Measurements from ENCODE around the gene SPPL2B. TPM values are rescaled to one million over a fixed set of nuclear protein-coding genes. Genes with fewer than 3 reads are reported as not detected.

The SPPL2B gene
- total RNA-seq, 1 experiment from 2014 or later: 12.1 TPM

- peak; percentile 48 for DNase-seq (ENCODE audit: low read depth)
Measured at GRCh38 chr19:2302319-2303210, 25.9 kb upstream of the SPPL2B start.

GRCh38 chr19:2303211-2303798 is 25.2 kb upstream of the SPPL2B start:
- no peak for DNase-seq (ENCODE audit: low read depth)

DNA sequence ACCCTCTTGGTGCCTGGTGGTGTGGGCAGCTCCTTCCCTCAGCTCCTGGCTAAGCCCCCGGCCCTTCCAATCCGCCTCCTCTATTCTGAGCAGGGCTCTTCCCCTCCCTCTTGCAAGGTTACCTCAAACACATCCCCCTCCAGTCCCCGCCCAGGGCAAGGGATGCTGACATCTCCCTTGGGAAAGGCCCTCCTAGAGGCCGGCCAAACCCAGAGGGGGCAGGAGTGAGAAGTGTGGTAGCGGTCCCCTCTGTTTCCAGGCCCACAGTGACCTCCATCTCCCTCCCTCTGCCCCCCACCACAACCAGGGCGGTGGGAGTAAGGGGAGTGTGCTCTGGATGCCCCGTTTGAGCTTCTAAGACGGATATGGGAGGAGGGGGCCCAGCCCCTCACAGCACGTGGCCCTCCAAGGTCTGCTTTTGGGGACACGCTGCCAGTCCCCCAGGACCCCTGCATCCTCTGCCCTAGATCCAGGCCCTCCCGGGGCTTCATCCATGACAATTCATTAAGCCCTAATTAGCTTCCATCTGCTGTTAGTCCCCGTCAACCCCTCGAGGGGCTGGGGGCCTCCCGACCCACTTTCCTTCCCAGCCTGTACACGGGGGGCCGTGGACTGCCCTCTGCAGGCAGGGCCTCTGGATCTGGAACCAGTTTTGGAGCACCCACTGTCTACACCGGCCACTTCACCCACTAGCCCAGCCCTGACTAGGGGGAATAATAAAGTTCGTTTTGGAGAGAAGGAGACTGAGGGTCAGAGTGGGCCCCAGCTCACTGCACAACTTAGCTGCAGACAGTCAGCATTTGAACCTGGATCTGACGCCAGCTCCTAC is 22.8 kb upstream of the SPPL2B start:
- DNase-seq (ENCODE audit: low read depth): no peak

GRCh38 chr19:2306281-2306806 is 22.1 kb upstream of the SPPL2B start:
- DNase-seq (ENCODE audit: low read depth): no peak

GRCh38 chr19:2306971-2307370 is 21.5 kb upstream of the SPPL2B start:
- no peak for DNase-seq (ENCODE audit: low read depth)

- DNase-seq (ENCODE audit: low read depth): no peak
Measured at GRCh38 chr19:2307518-2308012, 20.9 kb upstream of the SPPL2B start.

- DNase-seq (ENCODE audit: low read depth): no peak
Measured at GRCh38 chr19:2308114-2308556, 20.3 kb upstream of the SPPL2B start, which contains the start of gene LINGO3. TSS of gene LINGO3 (minus strand) at chr19:2308154. CDS start at chr19:2291776, 16,378 bp downstream.

DNA sequence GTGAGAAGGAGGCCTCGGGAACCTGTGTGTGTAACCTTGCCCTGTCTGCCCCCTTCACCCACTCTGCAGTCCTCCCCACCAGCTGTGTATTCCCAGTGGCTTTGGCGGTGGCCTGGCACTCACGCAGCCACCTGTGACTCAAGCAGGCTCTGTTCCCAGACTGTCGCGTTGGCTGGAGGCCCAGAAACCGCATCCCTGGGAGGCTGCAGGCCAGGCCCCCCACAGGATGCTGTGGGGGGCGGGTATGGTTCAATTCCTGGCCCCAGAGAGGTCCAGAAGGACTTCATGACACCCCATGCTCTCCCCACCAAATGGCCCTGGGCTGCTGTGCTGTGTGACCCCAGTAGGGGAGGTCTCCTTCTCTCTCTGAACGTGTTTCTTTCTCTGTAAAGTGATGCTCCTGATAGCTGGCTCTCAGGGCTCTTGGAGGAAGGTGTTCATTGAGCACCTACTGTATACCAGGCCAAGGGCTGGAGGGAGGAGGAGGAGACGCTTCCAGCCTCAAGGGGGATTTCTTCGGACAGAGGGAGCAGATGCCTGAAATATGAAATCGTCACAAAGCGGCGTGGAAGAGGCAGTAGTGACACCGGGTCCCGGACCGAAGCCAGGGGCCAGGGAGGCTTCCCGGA is 18.6 kb upstream of the SPPL2B start:
- peak; percentile 97 for DNase-seq (ENCODE audit: low read depth)

DNA sequence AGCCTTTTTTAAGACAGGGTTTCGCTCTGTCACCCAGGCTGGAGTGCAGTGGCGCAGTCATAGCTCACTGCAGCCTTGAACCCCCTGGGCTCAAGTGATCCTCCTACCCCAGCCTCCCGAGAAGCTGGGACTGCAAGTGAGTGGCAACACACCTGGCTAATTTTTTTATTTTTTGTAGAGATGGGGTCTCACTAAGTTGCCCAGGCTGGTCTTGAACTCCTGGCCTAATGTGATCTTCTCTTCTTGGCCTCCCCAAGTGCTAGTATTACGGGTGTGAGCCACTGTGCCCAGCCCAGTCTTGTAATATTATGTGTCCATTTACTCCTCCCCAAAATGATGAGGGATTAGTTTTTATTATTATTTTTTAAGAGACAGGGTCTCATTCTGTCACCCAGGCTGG is 17.4 kb upstream of the SPPL2B start:
- DNase-seq (ENCODE audit: low read depth): no peak

GRCh38 chr19:2312820-2313501 is 15.5 kb upstream of the SPPL2B start:
- no peak for DNase-seq (ENCODE audit: low read depth)

GRCh38 chr19:2315121-2315817 is 13.2 kb upstream of the SPPL2B start:
- DNase-seq (ENCODE audit: low read depth): no peak

DNA sequence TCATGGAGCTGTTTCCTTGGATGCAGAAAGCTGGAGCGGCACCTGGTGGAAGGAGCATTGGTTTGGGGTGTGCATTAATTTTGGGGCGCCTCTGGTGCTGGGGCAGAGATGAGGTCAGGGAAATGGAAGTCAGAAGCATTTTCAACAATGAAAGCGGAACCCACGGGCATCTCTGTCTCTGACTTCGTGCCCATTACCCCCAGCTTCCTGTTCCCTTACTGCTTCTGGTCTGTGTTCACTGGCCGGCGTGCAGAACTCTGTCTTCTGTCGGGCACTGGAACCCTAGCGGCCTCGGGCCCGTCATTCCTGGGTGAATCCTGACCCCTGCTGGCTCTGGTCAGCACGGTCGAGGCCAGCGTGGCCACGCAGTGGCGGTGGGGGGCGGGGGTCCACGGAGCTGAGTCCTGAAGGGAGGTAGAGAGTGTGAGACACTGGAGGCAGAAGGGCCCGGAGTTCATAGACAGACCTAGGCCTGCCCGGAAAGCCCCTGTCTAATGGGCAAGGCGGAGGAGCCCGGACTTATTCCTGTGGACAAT is 12.6 kb upstream of the SPPL2B start:
- DNase-seq (ENCODE audit: low read depth): peak; percentile 72

GRCh38 chr19:2317300-2317699 is 11.2 kb upstream of the SPPL2B start:
- DNase-seq (ENCODE audit: low read depth): no peak

GRCh38 chr19:2317756-2318155 is 10.7 kb upstream of the SPPL2B start:
- no peak for DNase-seq (ENCODE audit: low read depth)

GRCh38 chr19:2318923-2319322 is 9.6 kb upstream of the SPPL2B start:
- no peak for DNase-seq (ENCODE audit: low read depth)

DNA sequence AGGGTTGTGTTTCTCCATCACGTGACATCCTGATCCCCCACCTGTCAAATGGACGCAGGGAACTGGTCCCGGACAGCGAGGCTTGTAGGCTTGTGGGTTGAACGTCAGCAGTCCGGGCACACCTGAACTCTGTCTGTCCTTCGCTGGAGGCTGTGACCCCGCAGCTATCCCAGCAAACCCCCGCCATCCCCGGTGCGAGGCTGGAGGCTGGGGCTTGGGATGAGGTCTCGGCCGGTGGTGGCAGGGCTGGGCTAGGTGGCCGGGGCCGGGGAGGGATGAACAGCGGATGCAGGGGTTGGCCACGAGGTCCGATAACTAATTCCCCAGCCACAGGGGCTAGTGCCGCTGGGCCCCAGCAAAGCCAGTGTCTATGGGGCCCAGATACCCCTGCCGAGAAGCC is 8.9 kb upstream of the SPPL2B start:
- DNase-seq (ENCODE audit: low read depth): no peak

DNA sequence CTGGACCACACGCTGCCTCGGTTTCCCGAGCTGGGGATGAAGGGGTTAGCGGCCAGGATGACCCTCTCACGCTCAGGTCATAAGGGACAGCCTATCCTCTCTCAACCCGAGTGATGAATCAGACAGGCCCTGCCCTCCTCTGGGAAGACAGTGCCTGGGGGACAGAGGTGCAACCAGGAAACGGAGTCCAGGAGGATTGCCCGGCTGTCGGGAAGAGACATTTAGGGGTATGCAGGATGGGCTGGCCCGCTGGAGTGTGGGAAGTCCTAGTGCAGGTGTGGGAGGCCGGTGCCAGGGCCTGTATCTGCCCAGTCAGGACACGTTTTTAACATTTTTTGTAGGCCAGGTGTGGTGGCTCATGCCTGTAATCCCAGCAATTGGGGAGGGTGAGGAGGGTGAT is 8.4 kb upstream of the SPPL2B start:
- no peak for DNase-seq (ENCODE audit: low read depth)

- no peak for DNase-seq (ENCODE audit: low read depth)
Measured at GRCh38 chr19:2320939-2321338, 7.5 kb upstream of the SPPL2B start.

DNA sequence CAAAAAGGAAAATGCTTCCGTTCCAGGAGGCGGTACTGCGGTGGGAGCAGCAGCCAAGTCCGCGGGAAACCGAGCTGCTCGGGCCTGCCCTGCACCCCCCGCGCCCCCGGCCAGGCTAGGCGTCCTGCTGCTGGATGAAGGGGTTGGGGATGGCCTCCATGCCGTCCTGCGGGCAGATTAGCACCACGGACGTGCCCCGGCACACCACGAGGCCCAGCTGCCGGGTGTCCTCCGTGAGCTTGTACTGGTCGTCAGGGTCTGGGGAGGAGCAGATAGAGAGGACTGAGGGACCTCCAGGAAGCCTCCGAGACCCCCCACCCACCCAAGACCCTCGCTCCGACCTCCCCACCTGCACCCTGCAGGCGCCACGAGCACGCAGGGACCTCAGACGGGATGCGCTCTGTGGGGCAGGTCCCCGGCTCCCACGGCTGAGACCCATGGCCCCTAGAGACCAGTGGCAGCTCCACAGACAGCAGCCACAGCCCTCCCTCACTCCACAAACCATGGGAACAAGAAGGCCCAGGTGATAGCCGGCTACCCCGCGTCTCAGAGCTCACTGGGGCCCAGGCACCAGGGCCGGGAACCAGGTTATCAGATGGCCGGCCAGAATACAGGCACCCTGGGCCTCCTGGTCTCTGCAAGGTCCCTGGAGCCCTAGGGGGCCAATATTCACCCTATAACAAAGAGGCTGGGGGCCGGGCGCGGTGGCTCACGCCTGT is 6.8 kb upstream of the SPPL2B start:
- DNase-seq (ENCODE audit: low read depth): no peak

Measured in RPMI7951 (cell line).